ENCODE data around the gene SERPINE1.
"Not testable (repeated sequence)": the region's sequence is repeated elsewhere in the genome, so short reads cannot be mapped to it uniquely, and the experiment has no call there.

Gene SERPINE1

GRCh38 chr7:101100858-101101847 lies 25.8 kb upstream of the SERPINE1 start:
- DNase-seq (ENCODE audit: low read depth, low spot score), result no peak

GRCh38 chr7:101102026-101102425 lies 24.9 kb upstream of the SERPINE1 start:
- no peak for DNase-seq (ENCODE audit: low read depth, low spot score)

- not testable (repeated sequence) for DNase-seq (ENCODE audit: low read depth, low spot score)
Measured at GRCh38 chr7:101103701-101104100, 23.2 kb upstream of the SERPINE1 start.

GRCh38 chr7:101104193-101104713 lies 22.7 kb upstream of the SERPINE1 start:
- DNase-seq (ENCODE audit: low read depth, low spot score), result no peak

- no peak for DNase-seq (ENCODE audit: low read depth, low spot score)
Measured at GRCh38 chr7:101104799-101105198, 22.1 kb upstream of the SERPINE1 start.

GRCh38 chr7:101105248-101105647 lies 21.7 kb upstream of the SERPINE1 start:
- not testable (repeated sequence) for DNase-seq (ENCODE audit: low read depth, low spot score)

GRCh38 chr7:101106386-101106785 lies 20.5 kb upstream of the SERPINE1 start:
- DNase-seq (ENCODE audit: low read depth, low spot score), result no peak

- no peak for DNase-seq (ENCODE audit: low read depth, low spot score)
Measured at GRCh38 chr7:101108330-101108857, 18.5 kb upstream of the SERPINE1 start.

GRCh38 chr7:101108961-101109360 lies 17.9 kb upstream of the SERPINE1 start:
- DNase-seq (ENCODE audit: low read depth, low spot score), result no peak

- DNase-seq (ENCODE audit: low read depth, low spot score), result no peak
Measured at GRCh38 chr7:101109368-101109767, 17.5 kb upstream of the SERPINE1 start.

- no peak for DNase-seq (ENCODE audit: low read depth, low spot score)
Measured at GRCh38 chr7:101111261-101111660, 15.6 kb upstream of the SERPINE1 start.

- no peak for DNase-seq (ENCODE audit: low read depth, low spot score)
Measured at GRCh38 chr7:101112233-101112632, 14.7 kb upstream of the SERPINE1 start.

- not testable (repeated sequence) for DNase-seq (ENCODE audit: low read depth, low spot score)
Measured at GRCh38 chr7:101113140-101113539, 13.8 kb upstream of the SERPINE1 start.

GRCh38 chr7:101113836-101114235 lies 13.1 kb upstream of the SERPINE1 start:
- no peak for DNase-seq (ENCODE audit: low read depth, low spot score)

GRCh38 chr7:101114492-101114891 lies 12.4 kb upstream of the SERPINE1 start:
- no peak for DNase-seq (ENCODE audit: low read depth, low spot score)

GRCh38 chr7:101115215-101115614 lies 11.7 kb upstream of the SERPINE1 start:
- DNase-seq (ENCODE audit: low read depth, low spot score), result no peak

- no peak for DNase-seq (ENCODE audit: low read depth, low spot score)
Measured at GRCh38 chr7:101116898-101117297, 10.0 kb upstream of the SERPINE1 start.

- no peak for DNase-seq (ENCODE audit: low read depth, low spot score)
Measured at GRCh38 chr7:101118856-101119255, 8.0 kb upstream of the SERPINE1 start.

GRCh38 chr7:101119876-101120275 lies 7.0 kb upstream of the SERPINE1 start:
- no peak for DNase-seq (ENCODE audit: low read depth, low spot score)

- DNase-seq (ENCODE audit: low read depth, low spot score), result no peak
Measured at GRCh38 chr7:101120315-101120714, 6.6 kb upstream of the SERPINE1 start.

GRCh38 chr7:101121631-101121990 lies 5.3 kb upstream of the SERPINE1 start:
- not testable (repeated sequence) for DNase-seq (ENCODE audit: low read depth, low spot score)

- no peak for DNase-seq (ENCODE audit: low read depth, low spot score)
Measured at GRCh38 chr7:101121991-101122932, 4.6 kb upstream of the SERPINE1 start.

Data from activated CD4-positive, CD25-positive, alpha-beta regulatory T cell treated with anti-CD3 and anti-CD28 coated beads, Interleukin-2, amount 50 U/mL, for 16 hours (primary cell).